ENCODE data around the gene PTPRD. TPM values are rescaled to one million over a fixed set of nuclear protein-coding genes. Genes with fewer than 3 reads are reported as not detected.

PTPRD gene
- total and polyA plus RNA-seq, 2 donors (not counting 1 experiment from before 2014, with no cell fraction given) = not detected

DNA sequence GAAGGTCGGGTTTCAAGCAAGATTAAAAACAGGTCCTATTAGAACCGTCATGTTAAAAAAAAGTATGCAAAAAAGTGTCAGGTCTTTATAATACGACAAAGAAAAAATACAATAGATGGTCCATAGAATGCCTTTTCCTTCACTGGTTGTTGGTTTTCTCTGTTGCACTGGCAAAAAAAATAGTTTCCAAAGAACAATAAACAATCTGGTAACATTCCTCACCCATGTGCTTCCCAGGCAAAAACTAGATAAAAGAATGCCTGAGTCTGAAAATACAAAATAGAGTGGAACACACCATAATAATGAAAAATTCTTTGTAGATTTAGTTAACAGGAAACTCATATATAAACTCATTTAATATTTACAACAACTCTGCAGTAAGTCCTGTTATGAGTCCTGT is 2223.3 kb downstream of the PTPRD start:
- intact Hi-C loops (cut with micrococcal nuclease) = no loop called here
- no CpG with 5 or more reads among the region's 3 CpGs for WGBS (ENCODE audit: insufficient coverage)
- CTCF ChIA-PET = no interaction called here

DNA sequence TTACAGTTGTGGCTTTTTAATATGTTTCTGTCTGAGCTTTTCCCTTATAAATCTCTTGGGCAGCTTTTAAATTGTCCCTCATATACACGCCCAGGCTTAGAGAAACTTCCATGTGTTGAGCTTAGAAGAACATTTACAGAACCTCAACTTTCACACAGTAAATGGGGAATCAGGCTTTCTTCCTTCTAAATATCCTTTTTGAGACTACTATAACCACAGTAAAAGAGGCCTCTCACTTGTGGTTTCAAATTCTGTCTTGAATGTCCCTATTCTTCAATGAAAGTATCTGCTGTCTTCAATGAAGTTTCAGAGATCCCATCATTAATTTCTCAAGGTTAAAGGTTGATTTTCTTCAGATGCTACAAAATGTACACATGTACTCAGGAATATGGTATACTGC is 2224.7 kb downstream of the PTPRD start:
- H3K27me3 ChIP-seq (replicated peaks in 1 of 4; ENCODE audit: control extremely low read depth in 1 of 4, control insufficient read depth in 3 of 4, insufficient read depth in 4 of 4, low read length in 3 of 4) = no peaks in the 10 kb centered on the region
- no peaks in the 10 kb centered on the region for H3K36me3 ChIP-seq (replicated peaks in 1 of 2; ENCODE audit: control extremely low read depth in 1 of 2, control insufficient read depth in 1 of 2, extremely low read depth in 1 of 2, insufficient read depth in 2 of 2, low read length in 1 of 2)
- DNase-seq (no peak), ATAC-seq (ENCODE audit: low read depth) (no peak)
- CTCF ChIA-PET = no interaction called here
- H3K4me1 ChIP-seq (ENCODE audit: control insufficient read depth in 2 of 2, insufficient read depth in 2 of 2, low read length in 2 of 2) = no peaks in the 10 kb centered on the region
- POLR2A ChIA-PET = no interaction called here
- Mint-ChIP-seq H3K27ac (no peak overlapping the region), H3K4me3 (no peak overlapping the region), H3K4me1 (no peaks in the 10 kb centered on the region), H3K27me3 (no peaks in the 10 kb centered on the region), H3K9me3 (ENCODE audit: insufficient read depth) (no peaks in the 10 kb centered on the region)
- no peak overlapping the region for H2AFZ ChIP-seq (ENCODE audit: insufficient read depth, low read depth, low read length, poor library complexity, severe bottlenecking)
- no peak overlapping the region for H3K27ac ChIP-seq (ENCODE audit: low read length in 2 of 2)
- no peak overlapping the region for H3K4me2 ChIP-seq (replicated peaks; ENCODE audit: low read depth, low read length, poor library complexity, severe bottlenecking)
- H3K79me2 ChIP-seq (ENCODE audit: control insufficient read depth, insufficient read depth, low read length) = no peaks in the 10 kb centered on the region
- H3K9ac ChIP-seq (ENCODE audit: low read length) = no peak overlapping the region
- no peak for TF ChIP-seq EZH2 (IDR thresholded peaks at IDR 0.05; ENCODE audit: borderline replicate concordance, insufficient read depth, low read depth, low read length, poor library complexity, severe bottlenecking)
- TF ChIP-seq, protein P1, sequence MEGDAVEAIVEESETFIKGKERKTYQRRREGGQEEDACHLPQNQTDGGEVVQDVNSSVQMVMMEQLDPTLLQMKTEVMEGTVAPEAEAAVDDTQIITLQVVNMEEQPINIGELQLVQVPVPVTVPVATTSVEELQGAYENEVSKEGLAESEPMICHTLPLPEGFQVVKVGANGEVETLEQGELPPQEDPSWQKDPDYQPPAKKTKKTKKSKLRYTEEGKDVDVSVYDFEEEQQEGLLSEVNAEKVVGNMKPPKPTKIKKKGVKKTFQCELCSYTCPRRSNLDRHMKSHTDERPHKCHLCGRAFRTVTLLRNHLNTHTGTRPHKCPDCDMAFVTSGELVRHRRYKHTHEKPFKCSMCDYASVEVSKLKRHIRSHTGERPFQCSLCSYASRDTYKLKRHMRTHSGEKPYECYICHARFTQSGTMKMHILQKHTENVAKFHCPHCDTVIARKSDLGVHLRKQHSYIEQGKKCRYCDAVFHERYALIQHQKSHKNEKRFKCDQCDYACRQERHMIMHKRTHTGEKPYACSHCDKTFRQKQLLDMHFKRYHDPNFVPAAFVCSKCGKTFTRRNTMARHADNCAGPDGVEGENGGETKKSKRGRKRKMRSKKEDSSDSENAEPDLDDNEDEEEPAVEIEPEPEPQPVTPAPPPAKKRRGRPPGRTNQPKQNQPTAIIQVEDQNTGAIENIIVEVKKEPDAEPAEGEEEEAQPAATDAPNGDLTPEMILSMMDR (IDR thresholded peaks at IDR 0.05) = no peak
- intact Hi-C loops (cut with micrococcal nuclease) = no loop called here
- H3K4me3 ChIP-seq (ENCODE audit: control extremely low read depth in 1 of 5, extremely low read depth in 1 of 5, insufficient read depth in 1 of 5, low read depth in 2 of 5, low read length in 4 of 5) = no peak overlapping the region
- H4K20me1 ChIP-seq (ENCODE audit: control insufficient read depth, insufficient read depth, low read length, poor library complexity, severe bottlenecking) = no peaks in the 10 kb centered on the region
- H3K9me3 ChIP-seq (ENCODE audit: control extremely low read depth in 1 of 3, control insufficient read depth in 2 of 3, insufficient read depth in 1 of 3, low read length in 2 of 3) = no peaks in the 10 kb centered on the region
- WGBS (ENCODE audit: insufficient coverage) = no CpG with 5 or more reads among the region's 1 CpG

More for the DNA sequence above, 2223.3 kb downstream of the PTPRD start:
- no peaks in the 10 kb centered on the region for H3K4me1 Mint-ChIP-seq
- Histone ChIP-seq H3K4me3 (ENCODE audit: control extremely low read depth in 1 of 5, extremely low read depth in 1 of 5, insufficient read depth in 1 of 5, low read depth in 2 of 5, low read length in 4 of 5) (no peak overlapping the region), H4K20me1 (ENCODE audit: control insufficient read depth, insufficient read depth, low read length, poor library complexity, severe bottlenecking) (no peaks in the 10 kb centered on the region), H3K4me2 (replicated peaks; ENCODE audit: low read depth, low read length, poor library complexity, severe bottlenecking) (no peak overlapping the region), H3K79me2 (ENCODE audit: control insufficient read depth, insufficient read depth, low read length) (no peaks in the 10 kb centered on the region), H3K9me3 (ENCODE audit: control extremely low read depth in 1 of 3, control insufficient read depth in 2 of 3, insufficient read depth in 1 of 3, low read length in 2 of 3) (no peaks in the 10 kb centered on the region), H3K27me3 (replicated peaks in 1 of 4; ENCODE audit: control extremely low read depth in 1 of 4, control insufficient read depth in 3 of 4, insufficient read depth in 4 of 4, low read length in 3 of 4) (no peaks in the 10 kb centered on the region), H3K27ac (ENCODE audit: low read length in 2 of 2) (no peak overlapping the region), H2AFZ (ENCODE audit: insufficient read depth, low read depth, low read length, poor library complexity, severe bottlenecking) (no peak overlapping the region), H3K4me1 (ENCODE audit: control insufficient read depth in 2 of 2, insufficient read depth in 2 of 2, low read length in 2 of 2) (no peaks in the 10 kb centered on the region), H3K9ac (ENCODE audit: low read length) (no peak overlapping the region), H3K36me3 (replicated peaks in 1 of 2; ENCODE audit: control extremely low read depth in 1 of 2, control insufficient read depth in 1 of 2, extremely low read depth in 1 of 2, insufficient read depth in 2 of 2, low read length in 1 of 2) (no peaks in the 10 kb centered on the region)
- ATAC-seq (ENCODE audit: low read depth) (no peak), DNase-seq (no peak)
- no peaks in the 10 kb centered on the region for H3K27me3 Mint-ChIP-seq
- no peaks in the 10 kb centered on the region for H3K9me3 Mint-ChIP-seq (ENCODE audit: insufficient read depth)
- POLR2A ChIA-PET = no interaction called here
- H3K27ac Mint-ChIP-seq = no peak overlapping the region
- no peak overlapping the region for H3K4me3 Mint-ChIP-seq
- TF ChIP-seq, protein P1 (IDR thresholded peaks at IDR 0.05) = no peak
- TF ChIP-seq EZH2 (IDR thresholded peaks at IDR 0.05; ENCODE audit: borderline replicate concordance, insufficient read depth, low read depth, low read length, poor library complexity, severe bottlenecking) = no peak

All from B cell (primary cell).